Placental epithelial cell (primary cell): ENCODE measurements around the gene KRT74. TPM values are rescaled to one million over a fixed set of nuclear protein-coding genes. Genes with fewer than 3 reads are reported as not detected.

Experiments
- total RNA-seq: library from RNA; depleted of rRNA; stranded (reverse); fragments of >200 nt; gene quantifications from 2 replicates; pipeline ENCODE4 v1.2.3, GENCODE V29; 2012

The KRT74 gene
- not detected in 2 replicates for total RNA-seq

DNA sequence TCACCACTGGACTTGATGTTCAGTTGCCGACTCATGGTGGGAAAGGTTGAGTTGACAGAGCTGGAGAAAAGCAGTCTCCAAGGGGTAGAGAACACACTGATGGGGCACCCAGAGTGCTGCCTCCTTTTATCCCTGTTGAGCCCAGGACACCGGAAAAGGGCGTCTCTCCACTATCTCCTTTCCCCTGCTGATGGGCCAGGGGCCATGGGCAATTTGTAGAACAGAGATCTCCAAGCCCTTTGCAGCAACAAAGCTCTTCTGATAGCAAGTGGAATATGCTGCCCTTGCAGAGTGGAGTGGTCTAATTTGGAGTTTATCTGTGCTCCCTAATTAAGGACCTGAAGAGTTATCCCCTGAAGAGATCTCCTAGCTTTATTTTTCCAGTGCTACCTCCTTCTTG, at the start of gene KRT74:
KRT74 (minus strand) TSS at position 101 of the 400 bp plus-strand sequence; CDS start at position 35, 66 bp downstream.

DNA sequence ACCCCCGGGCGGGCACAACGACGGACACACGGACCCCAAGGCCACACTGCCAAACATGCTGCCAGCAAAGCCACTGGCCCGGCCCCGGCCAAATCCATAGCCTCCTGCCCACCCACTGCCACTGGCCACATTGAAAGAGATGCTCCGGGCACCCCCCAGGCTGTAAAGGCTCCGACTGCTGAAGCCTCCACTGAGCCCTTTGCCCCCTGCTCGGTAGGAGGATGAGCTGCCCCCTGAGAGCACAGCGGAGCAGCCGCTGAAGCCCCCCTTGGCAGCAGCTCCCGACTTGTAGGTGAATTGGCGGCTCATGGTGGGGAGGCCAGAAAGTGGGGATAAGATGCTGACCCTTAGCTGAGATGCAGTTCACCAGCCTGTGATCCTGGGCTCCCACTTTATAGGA, 44.6 kb upstream of the KRT74 start, which contains the start of gene KRT73:
KRT73 (minus strand) TSS at position 344 of the 400 bp plus-strand sequence; CDS start at position 309, 35 bp downstream.

DNA sequence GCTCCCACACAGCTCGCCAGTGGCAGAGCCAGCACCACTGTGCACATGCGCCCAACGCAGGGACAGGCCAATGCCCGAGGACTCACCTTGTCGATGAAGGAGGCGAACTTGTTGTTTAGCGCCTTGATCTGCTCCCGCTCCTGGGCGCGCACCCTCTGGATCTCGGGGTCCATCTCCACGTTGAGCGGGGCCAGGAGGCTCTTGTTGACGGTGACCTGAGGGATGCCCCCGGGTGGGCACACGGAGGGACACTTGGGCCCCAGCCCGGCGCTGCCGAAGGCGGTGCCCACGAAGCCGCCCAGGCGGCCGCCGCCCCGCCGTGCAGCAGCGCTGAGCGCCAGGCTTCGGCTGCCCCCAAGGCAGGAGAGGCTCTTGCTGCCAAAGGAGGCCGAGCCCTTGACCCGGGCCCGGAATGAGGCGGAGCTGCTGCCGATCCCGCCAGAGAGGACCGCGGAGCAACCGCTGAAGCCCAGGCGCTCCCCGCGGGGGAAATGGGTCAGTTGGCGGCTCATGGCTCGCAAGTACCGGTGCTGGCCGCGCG, 27.4 kb upstream of the KRT74 start, which contains the start of gene KRT72:
KRT72 (minus strand) TSS at position 523 of the 541 bp plus-strand sequence; CDS start at position 512, 11 bp downstream.

DNA sequence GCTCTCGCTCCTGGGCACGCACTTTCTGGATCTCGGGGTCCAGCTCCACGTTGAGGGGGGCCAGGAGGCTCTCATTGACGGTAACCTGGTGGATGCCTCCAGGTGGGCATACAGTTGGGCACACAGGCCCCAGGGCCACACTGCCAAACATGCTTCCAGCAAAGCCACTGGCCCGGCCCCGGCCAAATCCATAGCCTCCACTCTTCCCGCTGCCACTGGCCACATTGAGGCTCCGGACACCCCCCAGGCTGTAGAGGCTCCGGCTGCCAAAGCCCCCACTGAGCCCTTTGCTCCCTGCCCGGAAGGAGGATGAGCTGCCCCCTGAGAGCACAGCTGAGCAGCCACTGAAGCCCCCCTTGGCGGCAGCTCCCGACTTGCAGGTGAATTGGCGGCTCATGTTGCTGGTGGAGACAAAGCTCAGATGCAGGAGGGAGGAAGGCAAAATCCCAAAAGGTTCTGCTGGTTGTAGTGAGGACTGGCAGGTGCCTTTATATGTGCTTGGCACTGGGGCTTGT, 20.9 kb downstream of the KRT74 start, which contains the start of gene KRT71:
KRT71 (minus strand) TSS at position 465 of the 515 bp plus-strand sequence; CDS start at position 397, 68 bp downstream.

DNA sequence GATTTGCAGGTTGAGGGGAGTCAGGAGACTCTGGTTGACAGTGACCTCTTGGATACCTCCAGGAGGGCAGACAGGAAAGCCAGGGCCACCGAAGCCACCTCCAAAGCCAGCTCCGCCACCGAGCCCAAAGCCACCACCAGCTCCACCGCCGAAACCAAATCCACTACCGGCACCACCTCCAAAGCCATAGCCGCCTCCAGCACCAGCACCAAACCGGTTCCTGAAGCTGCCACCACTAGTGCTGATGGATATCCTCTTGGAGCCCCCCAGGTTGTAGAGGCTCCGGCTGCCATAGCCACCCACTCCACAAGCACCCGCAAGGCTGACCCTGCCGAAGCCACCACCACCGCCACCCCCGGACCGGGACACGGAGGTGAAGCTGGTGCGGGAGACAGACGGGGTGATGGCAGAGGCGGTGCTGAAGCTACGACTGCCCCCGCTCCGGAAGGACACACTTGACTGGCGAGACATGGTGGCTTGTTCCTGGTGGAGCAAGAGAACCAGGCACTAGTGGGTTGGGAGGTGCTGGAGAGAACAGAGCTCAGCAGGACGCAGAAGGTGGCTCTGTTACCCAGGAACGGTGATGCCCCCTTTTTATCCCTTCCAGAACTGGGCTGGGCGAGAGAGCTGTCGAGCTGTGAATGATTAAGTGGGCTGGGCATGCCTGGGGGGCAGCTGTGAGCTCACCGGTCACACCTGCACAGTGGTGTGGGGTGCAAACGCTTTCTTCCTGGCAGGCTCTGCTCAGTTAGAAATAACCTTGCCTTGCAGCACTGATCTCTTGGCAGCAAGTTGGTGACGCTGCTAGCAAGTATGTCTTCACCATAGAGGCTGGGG, 53.6 kb downstream of the KRT74 start, which contains the start of gene KRT5:
KRT5 (minus strand) TSS at position 569 of the 837 bp plus-strand sequence; CDS start at position 471, 98 bp downstream.

Other genes starting within 250 kb of the KRT74 start
- gene KRT85, start 206.4 kb downstream of the KRT74 start, total RNA-seq: under 0.01 TPM in 1 of 2 replicates, not detected in the other
- not detected in 2 replicates for gene KRT84, start 188.2 kb downstream of the KRT74 start, total RNA-seq
- not detected in 2 replicates for gene KRT82, start 167.5 kb downstream of the KRT74 start, total RNA-seq
- not detected in 2 replicates for gene KRT75, start 139.5 kb downstream of the KRT74 start, total RNA-seq
- 1.2 and 2.9 TPM in 2 replicates for gene KRT6B, start 121.7 kb downstream of the KRT74 start, total RNA-seq
- gene KRT6C, start 100.0 kb downstream of the KRT74 start, total RNA-seq: 6.3 and 9.3 TPM in 2 replicates
- 2,135 and 6,405 TPM in 2 replicates for gene KRT6A, start 80.6 kb downstream of the KRT74 start, total RNA-seq
- gene KRT5, start 53.4 kb downstream of the KRT74 start, total RNA-seq: 884 and 2,107 TPM in 2 replicates
- under 0.01 and 0.22 TPM in 2 replicates for gene KRT71, start 20.7 kb downstream of the KRT74 start, total RNA-seq
- not detected in 2 replicates for gene KRT72, start 27.6 kb upstream of the KRT74 start, total RNA-seq
- not detected in 2 replicates for gene KRT73, start 44.7 kb upstream of the KRT74 start, total RNA-seq
- not detected in 2 replicates for gene KRT2, start 78.4 kb upstream of the KRT74 start, total RNA-seq
- gene KRT1, start 106.6 kb upstream of the KRT74 start, total RNA-seq: not detected in 2 replicates
- not detected in 2 replicates for gene KRT77, start 129.7 kb upstream of the KRT74 start, total RNA-seq
- not detected in 2 replicates for gene KRT76, start 203.5 kb upstream of the KRT74 start, total RNA-seq
- not detected in 2 replicates for gene KRT3, start 222.3 kb upstream of the KRT74 start, total RNA-seq
- not detected in 2 replicates for gene KRT4, start 240.3 kb upstream of the KRT74 start, total RNA-seq